HCT116 (cell line): ENCODE measurements around the gene TPH1.

Source experiments
- CEBPB ChIP-seq: IDR thresholded peaks from 2 replicates; pipeline ENCODE4 v1.6.1; 2012; ENCODE audit warnings: low read depth
- EGR1 ChIP-seq: IDR thresholded peaks from 2 replicates; pipeline ENCODE4 v1.6.1; 2012; ENCODE audit warnings: low read depth
- EZH2 ChIP-seq: fragments of 200-600 bp; sonication (generic); IDR thresholded peaks from 2 replicates; pipeline ENCODE4 v1.6.1; 2017; ENCODE audit warnings: antibody characterized with exemption, mixed run types
- EZH2phosphoT487 ChIP-seq: fragments of 200-600 bp; IDR thresholded peaks from 2 replicates; pipeline ENCODE4 v1.6.1; 2018; ENCODE audit warnings: antibody characterized with exemption, borderline replicate concordance
- SIN3A ChIP-seq: IDR thresholded peaks from 2 replicates; pipeline ENCODE4 v1.6.1; 2012; ENCODE audit warnings: low read depth
- ZNF274 ChIP-seq: fragments of 200-500 bp; sonication (Bioruptor generic); IDR thresholded peaks from 2 replicates; pipeline ENCODE4 v1.6.1; 2014; ENCODE audit warnings: mild to moderate bottlenecking, low read depth, low read length, inconsistent platforms

- TF ChIP-seq EZH2phosphoT487 = no peak
- TF ChIP-seq EZH2 = no peak
- TF ChIP-seq ZNF274 = no peak
- TF ChIP-seq EGR1 = no peak
- TF ChIP-seq CEBPB = no peak
- no peak for TF ChIP-seq SIN3A
Measured at GRCh38 chr11:18066626-18067025, 20.6 kb upstream of the TPH1 start.
